GM08714 (cell line): ENCODE measurements around the gene BOLA1.
"Not testable (repeated sequence)": the region's sequence is repeated elsewhere in the genome, so short reads cannot be mapped to it uniquely, and the experiment has no call there.

ENCODE experiments used
- H3K4me3 ChIP-seq: fragments of 200-500 bp; sonication (Bioruptor generic); 2 replicates; pipeline ENCODE4 v1.5.1; 2014; ENCODE audit warnings: mild to moderate bottlenecking, low read length, inconsistent platforms
- ZNF274 ChIP-seq: IDR thresholded peaks from 2 replicates; pipeline ENCODE4 v1.6.1; 2012; ENCODE audit warnings: mild to moderate bottlenecking, low read depth, low read length

Gene BOLA1

GRCh38 chr1:149899460-149900284, at the start of gene BOLA1:
TSS of gene BOLA1 (plus strand) at chr1:149899568. CDS start at chr1:149900060, 492 bp downstream.
- no peak for TF ChIP-seq ZNF274

DNA sequence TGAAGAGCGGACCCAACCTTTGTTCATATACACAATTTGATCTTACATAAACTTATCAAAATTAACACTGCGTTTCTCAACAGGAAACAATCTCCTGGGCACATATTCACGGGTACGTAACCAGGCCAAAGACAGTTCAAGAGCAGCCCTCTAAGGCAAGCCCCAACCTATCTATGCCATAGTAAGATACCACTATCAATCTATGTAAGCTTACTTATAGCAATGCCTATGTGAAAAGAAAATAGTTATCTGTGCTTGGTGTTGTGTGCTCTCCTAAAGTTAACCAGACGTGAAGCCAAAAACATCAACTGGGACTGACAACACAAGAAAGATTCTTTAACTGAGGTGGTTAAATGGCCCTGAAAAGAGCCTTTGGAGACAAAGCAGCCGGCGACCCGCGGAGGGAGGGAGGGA, 49.4 kb upstream of the BOLA1 start:
- H3K4me3 ChIP-seq, result peak overlapping the region; percentile 99
- no peak for TF ChIP-seq ZNF274

More at GRCh38 chr1:149899460-149900284, at the start of gene BOLA1:
- H3K4me3 ChIP-seq, result peak within 1 kb of the TSS; percentile 65

GRCh38 chr1:149850732-149851345, 48.5 kb upstream of the BOLA1 start:
- not testable (repeated sequence) for H3K4me3 ChIP-seq

- not testable (repeated sequence) for H3K4me3 ChIP-seq
These were observed 47.7 kb upstream of the BOLA1 start for GRCh38 chr1:149851585-149852213.

- not testable (repeated sequence) for H3K4me3 ChIP-seq
These were observed 47.1 kb upstream of the BOLA1 start for GRCh38 chr1:149852263-149852662.

GRCh38 chr1:149860271-149860670, 39.1 kb upstream of the BOLA1 start:
- H3K4me3 ChIP-seq, result not testable (repeated sequence)

DNA sequence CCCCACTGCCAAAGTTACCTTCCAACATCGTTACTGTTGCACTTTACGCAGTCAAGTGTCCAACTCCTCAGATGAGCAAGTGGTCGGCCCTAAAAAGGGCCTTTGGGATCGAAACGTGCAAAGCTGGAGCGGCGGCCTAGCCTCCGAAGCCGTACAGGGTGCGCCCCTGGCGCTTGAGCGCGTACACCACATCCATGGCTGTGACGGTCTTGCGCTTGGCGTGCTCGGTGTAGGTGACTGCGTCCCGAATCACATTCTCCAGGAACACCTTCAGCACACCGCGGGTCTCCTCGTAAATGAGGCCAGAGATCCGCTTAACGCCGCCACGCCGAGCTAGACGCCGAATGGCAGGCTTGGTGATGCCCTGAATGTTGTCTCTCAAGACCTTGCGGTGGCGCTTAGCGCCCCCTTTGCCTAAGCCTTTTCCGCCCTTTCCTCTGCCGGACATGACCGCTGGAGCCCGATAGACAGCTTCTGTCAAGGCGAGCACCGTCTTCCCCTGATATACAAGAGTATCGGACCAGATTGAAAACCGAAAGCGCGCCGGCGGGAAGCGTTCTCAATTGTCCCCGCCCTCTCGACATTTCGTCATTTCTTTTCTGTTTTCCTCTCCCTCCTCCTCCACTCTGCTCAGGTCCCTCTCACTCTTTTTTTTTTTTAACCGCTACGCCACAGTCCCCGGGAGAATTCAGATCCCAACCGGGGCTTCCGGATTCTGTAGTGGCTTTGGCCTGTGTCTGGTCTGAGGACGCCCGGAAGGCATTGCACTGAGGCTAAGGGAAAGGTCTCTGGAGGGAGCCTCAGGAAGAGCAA, 38.5 kb upstream of the BOLA1 start:
- H3K4me3 ChIP-seq, result not testable (repeated sequence)

DNA sequence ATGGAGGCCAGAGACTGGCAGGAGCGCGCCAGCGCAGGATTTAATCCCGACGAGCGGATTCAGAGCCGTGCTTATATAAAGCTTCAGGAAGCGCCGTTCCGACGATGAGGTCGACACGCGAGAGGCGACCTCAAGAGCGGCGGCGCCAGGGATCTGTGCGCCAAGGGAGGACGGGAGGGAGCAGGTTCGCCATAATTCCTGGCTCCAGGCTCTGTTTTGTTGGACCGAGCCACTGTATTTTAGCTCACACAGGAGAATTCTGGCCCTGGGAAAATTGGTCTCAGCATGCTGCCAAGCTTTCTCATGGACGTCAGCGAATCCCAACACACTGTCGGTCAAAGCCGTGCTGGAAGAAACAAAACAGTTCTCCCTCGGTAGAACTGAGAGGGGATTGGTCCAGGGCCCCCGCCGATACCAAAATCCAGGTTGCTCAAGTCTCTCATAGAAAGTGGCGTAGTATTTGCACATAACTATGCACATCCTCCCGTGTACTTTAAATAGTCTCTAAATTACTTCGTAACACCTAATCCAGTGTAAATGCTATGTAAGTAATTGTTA, 37.8 kb upstream of the BOLA1 start:
- not testable (repeated sequence) for H3K4me3 ChIP-seq

GRCh38 chr1:149866887-149867286, 32.5 kb upstream of the BOLA1 start:
- not testable (repeated sequence) for H3K4me3 ChIP-seq

DNA sequence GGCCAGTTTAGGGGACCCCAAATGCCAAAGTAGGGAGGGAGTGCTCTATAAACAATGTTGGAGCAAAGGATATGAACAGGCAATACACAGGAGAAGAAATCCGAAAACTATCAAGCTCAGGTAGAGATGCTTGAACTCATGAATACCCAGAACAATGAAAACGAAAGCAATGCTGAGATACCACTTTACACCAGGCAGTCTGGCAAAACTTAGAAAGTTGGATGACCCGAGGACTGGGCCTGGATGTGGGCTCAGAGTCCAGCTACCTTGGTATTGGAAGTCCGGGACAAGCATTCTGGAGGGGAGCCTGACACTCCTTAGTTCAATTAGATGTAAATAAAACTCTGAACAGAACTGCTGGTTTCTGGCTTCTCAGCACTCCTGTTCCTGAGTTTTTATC, 26.3 kb upstream of the BOLA1 start:
- not testable (repeated sequence) for H3K4me3 ChIP-seq

GRCh38 chr1:149877211-149877946, 22.0 kb upstream of the BOLA1 start:
- TF ChIP-seq ZNF274, result no peak
- no peak overlapping the region for H3K4me3 ChIP-seq

GRCh38 chr1:149879556-149879955, 19.8 kb upstream of the BOLA1 start:
- TF ChIP-seq ZNF274, result no peak
- no peak overlapping the region for H3K4me3 ChIP-seq

- no peak for TF ChIP-seq ZNF274
- no peak overlapping the region for H3K4me3 ChIP-seq
These were observed 17.5 kb upstream of the BOLA1 start for GRCh38 chr1:149881876-149882275.
